Parathyroid adenoma (tissue), 2 donors: ENCODE measurements around the gene MCC.

Source experiments
- H2AFZ ChIP-seq: fragments of 300-600 bp; sonication (generic); one replicate; pipeline ENCODE4 v1.7.0; 2017; ENCODE audit warnings: antibody characterized with exemption, mild to moderate bottlenecking
- H3K27ac ChIP-seq: fragments of 300-600 bp; sonication (generic); one replicate; pipeline ENCODE4 v1.7.0; 2017
- H3K27me3 ChIP-seq: fragments of 300-600 bp; sonication (generic); one replicate; pipeline ENCODE4 v1.7.0; 2017; ENCODE audit warnings: low read length; ENCODE audit not compliant: control insufficient read depth, insufficient read depth
- H3K36me3 ChIP-seq: fragments of 300-600 bp; sonication (generic); one replicate; pipeline ENCODE4 v1.7.0; 2017; ENCODE audit warnings: low read length; ENCODE audit not compliant: control insufficient read depth, insufficient read depth
- H3K4me1 ChIP-seq: fragments of 300-600 bp; sonication (generic); one replicate; pipeline ENCODE4 v1.7.0; 2017; ENCODE audit warnings: control low read depth
- H3K4me2 ChIP-seq: fragments of 300-600 bp; sonication (generic); one replicate; pipeline ENCODE4 v1.7.0; 2017; ENCODE audit warnings: low read length
- H3K4me3 ChIP-seq: fragments of 300-600 bp; sonication (generic); one replicate; pipeline ENCODE4 v1.7.0; 2017; ENCODE audit warnings: low read depth, low read length
- H3K79me2 ChIP-seq: fragments of 300-600 bp; sonication (generic); one replicate; pipeline ENCODE4 v1.7.0; 2017; ENCODE audit warnings: control low read depth
- H3K9ac ChIP-seq: fragments of 300-600 bp; sonication (generic); one replicate; pipeline ENCODE4 v1.7.0; 2017; ENCODE audit warnings: mild to moderate bottlenecking
- H3K9me3 ChIP-seq: fragments of 300-600 bp; sonication (generic); one replicate; pipeline ENCODE4 v1.7.0; 2017; ENCODE audit warnings: low read length; ENCODE audit not compliant: control insufficient read depth
- TF ChIP-seq, protein P1 (sequence below): fragments of 300-600 bp; sonication (generic); IDR thresholded peaks from one replicate; pipeline ENCODE4 v1.7.0; 2017; ENCODE audit warnings: antibody characterized with exemption, mild to moderate bottlenecking
- donor health status: primary hyperparathyroidism.

The MCC gene

GRCh38 chr5:113103330-113103729, 384.9 kb downstream of the MCC start:
- Histone ChIP-seq H3K9me3 (no peaks in the 10 kb centered on the region), H3K36me3 (peaks cover 2% of the 10 kb centered on the region), H3K79me2 (peaks cover 38% of the 10 kb centered on the region), H2AFZ (no peak overlapping the region), H3K27me3 (no peaks in the 10 kb centered on the region), H3K27ac (peak overlapping the region; percentile 98), H3K9ac (no peak overlapping the region), H3K4me2 (no peak overlapping the region), H3K4me3 (no peak overlapping the region), H3K4me1 (peaks cover 70% of the 10 kb centered on the region)
- TF ChIP-seq, protein P1, sequence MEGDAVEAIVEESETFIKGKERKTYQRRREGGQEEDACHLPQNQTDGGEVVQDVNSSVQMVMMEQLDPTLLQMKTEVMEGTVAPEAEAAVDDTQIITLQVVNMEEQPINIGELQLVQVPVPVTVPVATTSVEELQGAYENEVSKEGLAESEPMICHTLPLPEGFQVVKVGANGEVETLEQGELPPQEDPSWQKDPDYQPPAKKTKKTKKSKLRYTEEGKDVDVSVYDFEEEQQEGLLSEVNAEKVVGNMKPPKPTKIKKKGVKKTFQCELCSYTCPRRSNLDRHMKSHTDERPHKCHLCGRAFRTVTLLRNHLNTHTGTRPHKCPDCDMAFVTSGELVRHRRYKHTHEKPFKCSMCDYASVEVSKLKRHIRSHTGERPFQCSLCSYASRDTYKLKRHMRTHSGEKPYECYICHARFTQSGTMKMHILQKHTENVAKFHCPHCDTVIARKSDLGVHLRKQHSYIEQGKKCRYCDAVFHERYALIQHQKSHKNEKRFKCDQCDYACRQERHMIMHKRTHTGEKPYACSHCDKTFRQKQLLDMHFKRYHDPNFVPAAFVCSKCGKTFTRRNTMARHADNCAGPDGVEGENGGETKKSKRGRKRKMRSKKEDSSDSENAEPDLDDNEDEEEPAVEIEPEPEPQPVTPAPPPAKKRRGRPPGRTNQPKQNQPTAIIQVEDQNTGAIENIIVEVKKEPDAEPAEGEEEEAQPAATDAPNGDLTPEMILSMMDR = no peak

DNA sequence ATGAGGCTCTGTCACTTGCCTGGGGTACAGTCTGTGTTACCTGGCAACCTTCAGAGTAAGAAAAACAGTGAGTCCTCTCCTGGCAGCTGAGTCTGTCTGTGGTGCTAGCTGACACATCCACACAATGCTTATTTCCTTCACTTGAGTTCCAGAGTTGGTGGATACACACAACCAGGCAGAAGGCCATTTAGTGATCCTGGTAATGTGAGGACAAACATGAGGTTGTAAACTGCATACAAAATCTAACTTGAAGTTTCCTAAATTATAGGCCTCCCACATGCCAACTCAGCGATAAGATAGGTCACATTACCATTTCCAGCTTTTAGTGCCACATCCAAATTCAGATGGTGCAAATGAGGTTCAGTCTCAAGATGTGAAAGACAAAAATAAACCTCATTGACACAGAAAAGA, 386.1 kb downstream of the MCC start:
- Histone ChIP-seq H3K9ac (no peak overlapping the region), H3K4me3 (peak overlapping the region; percentile 14), H3K4me2 (peak overlapping the region; percentile 52), H3K9me3 (no peaks in the 10 kb centered on the region), H3K27me3 (no peaks in the 10 kb centered on the region), H3K36me3 (peaks cover 2% of the 10 kb centered on the region), H3K4me1 (peaks cover 70% of the 10 kb centered on the region), H2AFZ (no peak overlapping the region), H3K27ac (peak overlapping the region; percentile 98), H3K79me2 (peaks cover 38% of the 10 kb centered on the region)
- TF ChIP-seq, protein P1 = no peak

GRCh38 chr5:113100981-113101380, 387.3 kb downstream of the MCC start:
- H3K36me3 ChIP-seq = peaks cover 2% of the 10 kb centered on the region
- TF ChIP-seq, protein P1 = no peak
- H2AFZ ChIP-seq = no peak overlapping the region
- peak overlapping the region; percentile 25 for H3K4me3 ChIP-seq
- H3K4me1 ChIP-seq = peaks cover 74% of the 10 kb centered on the region
- H3K79me2 ChIP-seq = peaks cover 42% of the 10 kb centered on the region
- peak overlapping the region; percentile 98 for H3K27ac ChIP-seq
- peak overlapping the region; percentile 50 for H3K9ac ChIP-seq
- no peaks in the 10 kb centered on the region for H3K27me3 ChIP-seq
- H3K9me3 ChIP-seq = no peaks in the 10 kb centered on the region
- H3K4me2 ChIP-seq = peak overlapping the region; percentile 38

DNA sequence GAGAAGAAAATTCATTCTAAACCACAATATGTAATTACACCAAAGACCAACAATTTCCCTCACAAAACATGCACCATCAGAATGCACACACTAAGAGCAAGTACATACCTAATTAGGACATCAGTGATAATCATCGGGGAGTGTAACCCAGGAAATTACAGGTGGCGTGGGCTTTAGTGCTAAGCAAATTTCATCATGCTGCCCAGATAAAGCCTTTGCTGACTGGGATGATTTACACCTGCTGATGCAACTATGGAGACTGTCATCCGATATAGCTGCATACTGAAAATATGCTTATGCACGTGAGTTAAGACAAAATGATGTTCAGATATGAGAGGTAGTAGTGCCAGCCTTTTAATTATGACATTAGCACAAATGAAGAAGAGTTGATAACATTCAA, 388.4 kb downstream of the MCC start:
- peaks cover 77% of the 10 kb centered on the region for H3K4me1 ChIP-seq
- H3K27me3 ChIP-seq = no peaks in the 10 kb centered on the region
- no peak overlapping the region for H2AFZ ChIP-seq
- peak overlapping the region; percentile 60 for H3K4me2 ChIP-seq
- peaks cover 2% of the 10 kb centered on the region for H3K36me3 ChIP-seq
- TF ChIP-seq, protein P1 = no peak
- no peak overlapping the region for H3K9ac ChIP-seq
- H3K27ac ChIP-seq = peak overlapping the region; percentile 98
- peak overlapping the region; percentile 30 for H3K4me3 ChIP-seq
- no peaks in the 10 kb centered on the region for H3K9me3 ChIP-seq
- peaks cover 41% of the 10 kb centered on the region for H3K79me2 ChIP-seq

DNA sequence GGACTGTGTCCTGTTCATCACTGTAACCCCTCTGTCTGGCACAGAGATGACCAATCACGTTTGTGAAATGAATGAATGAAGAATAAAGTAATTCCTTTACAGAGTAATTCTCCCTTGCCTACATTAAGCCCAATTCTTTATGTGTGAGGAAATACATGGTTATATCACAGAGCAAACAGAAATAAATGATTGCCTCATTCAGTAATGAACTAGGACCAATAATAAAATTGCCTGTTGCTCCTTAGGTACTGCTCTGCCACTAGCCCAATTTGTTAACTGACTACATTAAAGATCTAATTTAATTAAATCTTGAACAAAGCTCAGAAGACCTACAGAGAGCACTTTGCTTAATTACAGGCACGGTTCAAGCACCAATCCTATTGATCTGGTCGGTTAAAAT, 389.9 kb downstream of the MCC start:
- Histone ChIP-seq H3K9ac (no peak overlapping the region), H3K36me3 (no peaks in the 10 kb centered on the region), H3K27me3 (no peaks in the 10 kb centered on the region), H3K4me2 (peak overlapping the region; percentile 3), H3K79me2 (peaks cover 40% of the 10 kb centered on the region), H3K9me3 (no peaks in the 10 kb centered on the region), H3K27ac (peak overlapping the region; percentile 98), H3K4me1 (peaks cover 72% of the 10 kb centered on the region), H3K4me3 (no peak overlapping the region), H2AFZ (no peak overlapping the region)
- TF ChIP-seq, protein P1 = no peak
